Stimulated activated CD8-positive, alpha-beta memory T cell treated with anti-CD3 and anti-CD28 coated beads, Interleukin-4, amount 100 ng/mL, for 24 hours (primary cell): Measurements from ENCODE around the gene RFC2.
"Not testable (repeated sequence)": the region's sequence is repeated elsewhere in the genome, so short reads cannot be mapped to it uniquely, and the experiment has no call there.

ENCODE experiments used
- DNase-seq: peaks from one replicate; pipeline ENCODE4 v3.0.0-alpha.2; 2020; ENCODE audit warnings: low read depth

RFC2 gene

DNA sequence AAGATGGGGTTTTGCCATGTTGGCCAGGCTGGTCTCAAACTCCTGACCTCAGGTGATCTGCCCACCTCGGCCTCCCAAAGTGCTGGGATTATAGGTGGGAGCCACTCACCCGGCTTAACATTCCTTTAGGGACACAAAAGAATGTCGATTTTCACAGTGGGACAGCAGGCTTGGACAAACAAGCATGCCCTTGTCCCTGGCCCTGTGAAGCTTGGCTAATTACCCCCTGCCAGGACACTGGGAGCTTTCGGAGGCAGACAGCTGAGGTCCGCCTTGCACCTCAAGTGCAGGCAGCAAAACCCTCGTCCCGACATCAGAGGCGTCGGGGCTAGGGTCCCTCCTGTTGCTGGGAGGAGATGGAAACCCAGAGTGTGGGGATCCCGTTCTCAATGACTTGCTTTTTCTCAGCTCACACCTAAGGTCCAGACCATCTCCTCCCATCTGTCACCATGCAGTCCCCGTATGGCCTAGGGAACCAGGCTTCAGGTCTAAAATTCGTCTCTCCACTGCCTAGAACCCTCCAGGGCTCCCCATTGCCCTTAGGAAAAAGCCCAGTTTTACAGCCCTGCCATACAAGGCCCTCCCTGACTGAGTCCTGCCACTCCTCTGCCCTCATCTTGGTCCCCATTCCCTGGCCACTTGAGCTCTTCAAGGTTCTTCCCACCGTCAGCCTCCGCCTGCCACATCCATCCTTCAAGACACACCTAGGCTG is 28.7 kb upstream of the RFC2 start:
- no peak for DNase-seq

DNA sequence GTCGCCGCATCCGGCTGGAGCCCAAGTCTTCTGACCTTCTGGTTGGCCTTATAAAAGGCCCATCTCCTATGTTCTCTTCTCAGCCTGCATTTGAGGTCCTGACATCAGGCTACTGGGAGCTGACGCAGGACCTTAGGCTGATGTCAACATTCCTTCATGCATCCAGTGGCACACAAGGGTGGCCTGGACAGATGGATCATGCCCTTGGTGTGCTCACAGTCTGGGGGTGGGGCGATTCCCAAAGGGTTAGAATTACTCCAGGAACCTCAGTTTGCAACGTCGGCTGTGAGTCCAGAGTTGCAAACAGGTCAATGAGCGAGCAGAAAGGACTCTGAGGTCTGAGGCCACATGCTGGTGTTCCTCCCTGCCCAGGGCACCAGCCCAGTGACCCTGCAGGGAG is 26.8 kb upstream of the RFC2 start:
- no peak for DNase-seq

DNA sequence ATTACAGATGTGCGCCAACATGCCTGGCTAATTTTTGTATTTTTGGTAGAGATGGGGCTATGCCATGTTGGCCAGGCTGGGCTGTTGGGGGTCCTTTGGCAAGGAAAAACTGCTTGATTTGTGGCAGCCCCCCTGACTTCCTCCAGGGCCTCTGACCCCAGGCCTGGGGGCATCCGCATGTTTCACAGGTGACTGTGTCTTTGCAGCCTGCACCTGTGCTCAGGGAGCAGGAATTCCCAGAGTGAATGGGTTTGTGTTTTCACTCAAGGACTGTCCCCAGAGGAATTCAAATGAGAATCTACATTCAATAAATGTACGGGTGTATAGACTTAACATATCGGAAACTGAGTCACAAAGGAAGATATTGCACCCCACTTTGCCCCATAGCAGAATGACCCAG is 23.4 kb upstream of the RFC2 start:
- no peak for DNase-seq

- no peak for DNase-seq
Observed at GRCh38 chr7:74275401-74275881, 21.2 kb upstream of the RFC2 start.

DNA sequence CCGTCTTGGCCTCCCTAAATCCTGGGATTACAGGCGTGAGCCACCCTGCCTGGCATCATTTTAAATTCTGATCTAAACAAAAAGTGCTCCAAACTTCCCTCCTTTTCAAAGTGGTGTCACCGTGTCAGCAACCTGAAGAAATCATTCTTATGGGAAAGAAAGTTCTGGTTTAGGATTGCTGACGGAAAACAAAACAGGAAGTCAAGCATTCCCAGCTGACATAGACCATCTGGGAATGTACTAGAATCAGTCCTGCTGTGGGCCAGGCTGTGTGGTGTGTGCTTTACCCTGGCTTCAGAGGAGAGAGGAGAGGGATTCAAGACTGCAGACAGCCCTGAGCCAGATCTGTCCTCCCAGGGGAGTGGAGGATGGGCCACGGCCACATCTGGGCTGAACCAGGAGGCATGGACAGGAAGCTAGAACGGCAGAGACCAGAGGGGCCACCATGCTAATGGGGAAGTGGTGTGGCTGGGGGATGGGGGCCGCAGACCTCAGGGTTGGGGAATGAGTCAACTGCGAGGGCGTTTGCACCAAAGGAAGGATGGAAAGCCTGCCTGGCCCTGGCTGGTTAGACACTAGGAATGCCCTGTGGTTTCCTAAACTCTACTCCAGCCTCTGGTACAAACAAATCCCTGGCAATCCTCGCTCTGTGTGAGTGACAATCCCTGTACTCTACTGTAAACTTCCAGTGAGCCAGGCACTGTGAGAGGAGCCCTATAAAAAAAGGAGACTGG is 18.3 kb upstream of the RFC2 start:
- no peak for DNase-seq

GRCh38 chr7:74271742-74272141 is 17.5 kb upstream of the RFC2 start:
- DNase-seq = no peak

- DNase-seq = no peak
Observed at GRCh38 chr7:74269757-74270277, 15.6 kb upstream of the RFC2 start.

DNA sequence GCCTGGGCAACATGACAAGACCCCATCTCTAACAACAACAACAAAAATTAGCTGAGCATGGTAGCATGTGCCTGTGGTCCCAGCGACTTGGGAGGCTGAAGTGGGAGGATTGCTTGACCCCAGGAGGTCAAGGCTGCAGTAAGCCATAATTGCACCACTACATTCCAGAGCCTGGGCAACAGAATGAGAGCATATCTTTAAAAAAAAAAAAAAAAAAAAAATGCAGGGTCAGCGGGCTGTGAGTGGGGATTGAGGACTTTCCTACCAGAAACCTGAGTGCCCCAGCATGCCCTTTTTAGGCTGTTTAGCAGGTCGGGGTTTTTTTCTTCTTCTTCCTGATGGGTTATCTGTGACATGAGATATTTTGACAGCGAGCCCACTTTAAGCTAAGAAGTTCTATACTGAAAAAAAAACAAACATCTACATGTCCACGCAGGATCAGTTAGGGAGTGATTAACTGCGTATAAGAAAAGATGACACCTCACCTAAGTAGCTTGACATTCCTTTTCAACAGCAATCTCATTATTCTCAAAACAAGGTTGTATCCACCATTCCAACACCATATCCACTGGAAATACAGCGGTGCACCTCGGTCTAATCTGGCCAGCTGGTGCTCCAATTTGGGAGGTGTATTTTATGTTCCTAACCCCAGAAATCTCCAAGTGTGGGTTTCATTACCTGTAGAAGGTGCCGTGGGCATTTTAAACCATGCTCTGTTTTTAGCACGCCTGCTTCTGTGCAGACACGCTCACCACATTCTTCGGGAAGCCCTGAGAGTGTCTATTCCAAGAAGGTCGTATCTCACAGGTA is 13.8 kb upstream of the RFC2 start:
- DNase-seq = no peak

DNA sequence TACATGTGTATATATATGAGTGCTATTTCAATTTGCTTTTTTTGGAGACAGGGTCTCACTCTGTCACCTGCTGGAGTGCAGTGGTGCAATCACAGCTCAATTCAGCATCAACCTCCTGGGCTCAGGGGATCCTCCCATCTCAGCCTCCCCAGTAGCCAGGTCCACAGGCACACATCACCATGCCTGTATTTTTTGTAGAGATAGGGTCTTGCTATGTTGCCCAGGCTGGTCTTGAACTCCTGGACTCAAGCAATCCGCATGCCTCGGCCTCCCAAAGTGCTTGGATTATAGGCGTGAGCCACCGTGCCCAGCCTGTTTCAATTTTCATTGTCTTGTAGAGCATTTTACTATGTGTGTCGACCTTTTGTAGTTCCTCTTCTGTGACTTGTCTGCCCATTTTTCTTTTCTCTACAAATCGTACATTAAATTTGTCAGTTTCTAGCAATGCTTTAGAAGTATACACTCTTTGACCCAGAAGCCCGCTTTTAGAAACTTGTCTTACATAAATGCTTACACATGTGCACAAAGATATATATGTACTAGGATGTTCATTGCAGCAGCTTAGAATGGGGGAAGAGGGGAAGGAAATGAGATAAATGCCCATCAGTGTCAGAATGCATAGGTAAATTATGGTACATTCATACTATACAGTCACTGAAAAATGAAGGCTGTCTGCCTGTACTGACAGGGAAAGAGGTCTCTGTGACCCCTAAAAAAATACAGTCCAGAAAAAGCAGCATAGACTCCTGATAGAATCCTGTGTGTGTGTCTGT is 12.2 kb upstream of the RFC2 start:
- no peak for DNase-seq

DNA sequence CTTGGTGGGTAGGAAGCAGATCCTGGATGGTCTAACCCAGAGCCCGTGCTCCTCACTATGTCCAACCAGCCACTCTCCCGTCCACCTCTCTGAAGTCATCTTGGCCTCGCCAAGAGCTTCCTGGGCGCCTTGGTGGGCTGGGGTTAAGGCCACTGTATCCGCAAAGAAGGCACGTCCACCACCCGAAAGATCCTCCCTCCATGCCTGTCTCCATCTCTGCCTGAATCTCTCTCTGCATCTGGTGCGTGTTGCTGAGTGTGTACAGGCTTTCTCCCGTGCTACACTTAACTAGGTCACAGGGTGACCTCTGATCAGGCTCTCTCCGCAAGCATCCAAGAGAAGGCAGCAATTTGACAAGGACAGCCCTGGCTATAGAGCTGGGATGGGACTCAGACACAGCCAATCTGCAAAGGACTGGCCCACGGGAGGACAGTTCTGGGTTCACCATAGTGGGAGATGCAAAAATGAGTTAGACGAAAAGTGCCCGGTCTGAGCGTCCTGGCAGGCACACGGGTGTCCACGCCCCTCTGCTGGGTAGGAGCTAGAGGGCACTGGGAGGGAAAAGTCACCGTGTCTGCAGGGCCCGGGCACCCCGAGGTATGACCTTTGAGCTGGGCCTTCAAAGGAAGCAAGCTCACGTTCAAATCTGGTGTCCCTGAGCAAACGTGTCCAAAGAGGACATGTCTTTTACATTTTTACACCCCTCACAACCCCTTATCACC is 9.4 kb upstream of the RFC2 start:
- DNase-seq = no peak

- DNase-seq = no peak
Observed at GRCh38 chr7:74262639-74263398, 8.6 kb upstream of the RFC2 start.

GRCh38 chr7:74258639-74259038 is 4.4 kb upstream of the RFC2 start:
- no peak for DNase-seq

DNA sequence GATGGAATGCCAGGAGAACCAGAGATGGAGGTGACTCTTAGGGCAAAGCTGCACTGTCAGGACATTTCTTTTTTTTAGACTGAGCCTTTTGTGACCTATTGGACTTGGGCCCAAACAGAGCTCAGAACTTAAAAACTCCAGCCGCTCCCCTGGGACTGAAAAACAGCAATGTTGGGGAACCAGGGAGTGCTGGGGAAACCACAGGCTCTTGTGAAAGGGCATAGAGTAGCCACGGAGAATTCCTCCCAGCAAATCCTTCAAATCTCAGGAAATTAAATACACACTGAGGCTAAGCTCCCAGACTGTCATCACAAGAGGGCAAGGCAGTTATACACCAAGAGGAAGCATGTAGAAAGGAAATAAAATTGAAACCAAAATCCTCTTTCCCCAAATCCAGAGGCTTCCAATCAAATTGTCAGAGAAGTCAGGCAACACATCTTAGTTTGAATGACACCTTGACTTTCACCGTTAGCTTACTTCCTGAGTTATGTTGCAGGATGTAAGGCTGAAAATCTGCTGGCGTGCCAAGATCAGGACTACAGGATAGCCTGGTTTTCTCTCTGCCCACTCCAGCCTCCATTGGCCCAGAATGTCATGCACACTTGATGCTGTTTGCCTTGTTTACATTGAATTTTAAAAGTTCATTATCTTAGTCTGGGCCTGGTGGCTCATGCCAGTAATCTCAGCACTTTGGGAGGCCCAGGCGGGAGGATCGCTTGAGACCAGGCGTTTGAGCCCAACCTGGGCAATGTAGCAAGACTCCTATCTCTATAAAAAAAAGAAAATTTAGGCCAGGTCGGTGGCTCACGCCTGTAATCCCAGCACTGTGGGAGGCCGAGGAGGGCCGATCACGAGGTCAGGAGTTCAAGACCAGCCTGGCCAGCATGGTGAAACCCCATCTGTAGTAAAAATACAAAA is 2.6 kb upstream of the RFC2 start:
- no peak for DNase-seq

DNA sequence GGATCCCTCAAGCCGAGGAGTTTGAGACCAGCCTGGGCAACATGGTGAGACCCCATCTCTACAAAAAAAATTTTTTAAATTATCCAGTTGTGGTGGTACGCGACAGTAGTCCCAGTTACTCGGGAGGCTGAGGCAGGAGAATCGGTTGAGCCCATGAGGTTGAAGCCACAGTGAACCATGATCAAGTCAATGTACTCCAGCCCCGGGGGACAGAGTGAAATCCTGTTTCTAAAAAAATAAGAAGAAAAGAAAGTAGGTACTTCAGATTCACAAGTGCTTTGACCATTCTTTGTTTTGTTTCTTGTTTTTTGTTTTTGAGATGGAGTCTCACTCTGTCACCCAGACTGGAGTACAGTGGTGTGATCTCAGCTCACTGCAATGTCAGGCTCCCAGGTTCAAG is 1.3 kb upstream of the RFC2 start:
- DNase-seq = not testable (repeated sequence)

- no peak for DNase-seq
Observed at GRCh38 chr7:74254858-74255379, 720 bp upstream of the RFC2 start.

DNA sequence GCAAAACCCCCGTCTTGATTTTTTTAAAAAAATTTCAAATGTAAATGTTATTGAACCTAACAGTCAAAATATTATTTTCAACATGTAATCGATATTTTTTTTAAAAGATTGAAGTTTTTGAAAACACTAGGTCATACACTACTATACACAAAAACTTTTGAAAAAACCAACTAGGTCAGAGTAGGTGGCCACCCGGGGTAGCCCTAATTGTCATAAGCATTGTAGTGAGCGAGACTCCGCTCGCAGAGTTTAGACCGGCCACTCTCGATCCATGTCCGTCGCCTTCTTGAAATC is 417 bp downstream of the RFC2 start:
- no peak for DNase-seq

DNA sequence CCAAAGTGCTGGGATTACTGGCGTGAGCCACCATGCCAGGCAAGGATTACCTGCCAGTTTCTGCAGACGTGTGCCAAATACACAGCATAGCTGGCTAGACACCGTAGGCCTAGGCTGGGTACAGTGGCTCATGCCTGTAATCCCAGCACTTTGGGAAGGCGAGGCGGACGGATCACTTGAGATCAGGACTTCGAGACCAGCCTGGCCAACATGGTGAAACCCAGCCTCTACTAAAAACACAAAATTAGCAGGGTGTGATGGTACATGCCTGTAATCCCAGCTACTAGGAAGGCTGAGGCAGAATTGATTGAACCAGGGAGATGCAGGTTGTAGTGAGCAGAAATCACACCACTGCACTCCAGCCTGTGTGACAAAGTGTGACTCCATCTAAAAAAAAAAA is 868 bp downstream of the RFC2 start:
- no peak for DNase-seq

DNA sequence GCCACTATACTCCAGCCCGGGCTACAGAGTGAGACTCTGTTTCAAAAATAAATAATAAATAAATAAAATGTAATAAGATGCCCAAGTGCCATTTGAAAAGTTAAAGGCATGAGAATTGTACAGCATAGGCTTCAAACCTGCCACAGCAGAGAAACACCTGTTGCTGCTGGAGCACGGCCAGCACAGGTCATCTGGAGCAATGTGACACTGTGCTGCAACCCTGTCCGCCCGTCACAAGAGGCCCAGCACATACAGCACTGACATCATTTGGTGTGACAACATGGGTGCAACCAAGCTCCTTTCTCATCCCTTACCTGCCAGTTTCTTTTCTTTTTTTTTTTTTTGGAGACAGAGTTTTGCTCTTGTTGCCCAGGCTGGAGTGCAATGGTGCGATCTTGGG is 1.3 kb downstream of the RFC2 start:
- DNase-seq = no peak

DNA sequence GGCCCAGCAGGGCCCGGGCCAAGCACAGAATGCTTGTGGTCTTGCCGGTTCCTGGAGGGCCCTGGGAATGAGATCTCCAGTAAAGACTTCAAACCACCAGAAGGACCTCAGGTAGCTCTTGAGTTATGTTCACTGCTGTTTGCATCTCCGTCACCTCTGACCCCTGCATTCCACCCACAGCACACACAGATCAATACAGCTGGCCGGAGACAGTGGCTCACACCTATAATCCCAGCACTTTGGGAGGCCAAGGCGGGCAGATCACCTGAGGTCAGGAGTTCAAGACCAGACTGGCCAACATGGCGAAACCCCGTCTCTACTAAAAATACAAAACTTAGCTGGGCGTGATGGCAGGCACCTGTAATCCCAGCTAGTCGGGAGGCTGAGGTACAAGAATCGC is 5.1 kb downstream of the RFC2 start:
- not testable (repeated sequence) for DNase-seq
